GM20431 (cell line): ENCODE measurements around the gene PRMT7.

Experiments used
- in situ Hi-C: fragments of 300-500 bp; cut with MseI, MboI; formaldehyde crosslinking; loops from one replicate; pipeline ENCODE4 v1.15.0; 2020; ENCODE audit warnings: low sequenced_read_pairs; ENCODE audit not compliant: unreplicated experiment

PRMT7 gene

GRCh38 chr16:68299571-68300453 is 11.0 kb upstream of the PRMT7 start:
- in situ Hi-C loops = no loop called here

- in situ Hi-C loops = no loop called here
Measured at GRCh38 chr16:68300734-68301459, 9.9 kb upstream of the PRMT7 start.

GRCh38 chr16:68306633-68307032 is 4.2 kb upstream of the PRMT7 start:
- in situ Hi-C loops = no loop called here

GRCh38 chr16:68309799-68310198 is 1.0 kb upstream of the PRMT7 start:
- in situ Hi-C loops = no loop called here

- in situ Hi-C loops = no loop called here
Measured at GRCh38 chr16:68310437-68310773, 414 bp upstream of the PRMT7 start.

DNA sequence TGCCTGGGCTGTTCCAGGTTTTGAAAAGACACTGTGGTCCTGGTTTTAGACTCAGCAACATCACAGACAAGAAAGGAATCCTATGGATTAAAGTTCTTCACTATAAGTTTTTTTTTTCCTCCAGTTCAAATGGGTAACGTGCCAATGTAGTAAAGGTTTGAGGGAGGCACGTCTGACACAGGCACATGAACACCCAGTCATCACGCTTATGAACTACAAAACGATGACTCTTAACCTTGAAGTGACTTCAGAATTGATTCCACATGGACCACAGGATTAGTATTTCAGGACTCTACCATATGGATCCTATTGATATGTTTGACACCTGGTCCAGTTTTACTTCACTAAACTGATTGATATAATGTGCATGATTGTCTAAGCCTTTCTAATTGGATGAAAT is 2.3 kb downstream of the PRMT7 start:
- in situ Hi-C loops = no loop called here

DNA sequence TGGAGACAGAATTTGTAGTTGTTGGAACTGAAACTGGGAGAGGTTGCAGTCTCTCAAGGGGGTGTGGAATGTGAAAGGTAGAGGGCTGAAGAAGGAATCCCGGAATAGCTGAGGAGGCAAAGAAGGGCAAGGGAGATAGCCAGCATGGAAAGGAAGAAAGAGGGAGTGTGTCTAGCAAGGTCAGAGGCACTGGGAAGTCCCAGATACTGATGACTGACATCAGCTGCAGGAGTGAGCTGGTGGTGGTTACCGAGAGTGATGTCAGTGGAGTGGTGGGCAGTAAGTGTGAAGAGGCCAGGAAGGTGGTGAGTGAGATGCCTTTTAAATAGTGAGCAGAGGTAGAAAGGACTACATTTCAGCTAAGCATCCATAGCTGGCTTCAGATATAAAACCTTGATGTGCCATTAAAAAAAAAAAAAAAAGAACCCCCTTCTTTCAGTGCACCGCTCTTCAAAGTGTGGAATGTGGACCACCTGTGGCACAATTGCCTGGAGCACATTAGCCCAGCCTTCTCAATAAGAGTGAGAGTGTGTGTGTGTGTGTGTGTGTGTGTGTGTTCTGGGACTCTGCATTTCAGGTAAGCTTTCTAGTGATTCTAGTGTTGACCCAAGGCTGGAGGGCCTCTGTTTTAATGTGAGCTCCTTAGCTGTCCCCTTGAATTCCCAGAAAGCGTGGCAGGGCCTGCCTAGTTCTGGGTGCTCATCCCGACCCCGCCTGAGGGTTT is 8.5 kb downstream of the PRMT7 start:
- in situ Hi-C loops = no loop called here

DNA sequence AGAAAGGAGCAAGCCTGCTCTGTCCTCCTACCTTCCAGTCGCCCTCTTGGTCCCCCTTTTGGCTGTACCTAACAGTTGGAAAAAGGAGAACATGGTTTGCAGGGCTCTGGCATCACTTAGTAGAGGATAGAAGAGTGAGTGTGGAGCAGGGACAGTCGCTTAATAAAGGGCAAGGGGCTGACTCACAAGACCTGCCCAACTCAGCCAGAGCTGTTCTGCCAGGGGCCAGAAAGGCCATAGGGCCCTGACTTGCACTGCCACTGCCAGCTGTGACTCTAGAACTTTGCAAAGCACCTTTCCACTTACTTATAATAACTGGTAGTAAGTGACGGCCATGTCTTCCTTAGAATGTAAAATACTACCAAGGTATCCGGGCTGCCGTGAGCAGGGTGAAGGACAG is 13.5 kb downstream of the PRMT7 start:
- in situ Hi-C loops = loop anchor here (10.0 kb wide), 1 partner anchor 70 kb away; no protein-coding TSS in a partner anchor

DNA sequence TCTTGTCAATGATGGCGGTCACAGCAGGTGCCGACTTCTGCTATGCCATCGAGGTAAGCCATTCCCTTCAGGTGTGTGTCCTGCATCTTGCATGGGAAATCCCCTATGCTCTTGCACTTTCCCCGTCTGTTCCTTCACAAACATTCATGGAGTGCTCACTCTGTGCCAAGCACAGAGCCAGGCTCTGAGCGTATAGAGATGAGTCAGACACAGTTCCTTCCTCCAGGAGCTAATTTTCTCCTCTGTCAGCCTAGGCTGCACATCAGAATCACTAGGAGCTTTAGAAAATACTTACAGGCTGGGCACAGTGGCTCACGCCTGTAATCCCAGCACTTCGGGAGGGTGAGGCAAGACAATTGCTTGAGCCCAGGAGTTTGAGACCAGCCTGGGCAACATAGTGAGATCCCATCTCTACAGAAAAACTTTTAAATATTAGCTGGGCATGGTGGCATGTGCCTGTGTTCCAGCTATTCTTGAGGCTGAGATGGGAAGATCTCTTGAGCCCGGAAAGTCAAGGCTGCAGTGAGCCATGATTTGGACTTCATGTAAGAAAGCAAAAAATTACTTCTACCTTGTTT is 14.1 kb downstream of the PRMT7 start:
- in situ Hi-C loops = loop anchor here (10.0 kb wide), 1 partner anchor 70 kb away; no protein-coding TSS in a partner anchor

DNA sequence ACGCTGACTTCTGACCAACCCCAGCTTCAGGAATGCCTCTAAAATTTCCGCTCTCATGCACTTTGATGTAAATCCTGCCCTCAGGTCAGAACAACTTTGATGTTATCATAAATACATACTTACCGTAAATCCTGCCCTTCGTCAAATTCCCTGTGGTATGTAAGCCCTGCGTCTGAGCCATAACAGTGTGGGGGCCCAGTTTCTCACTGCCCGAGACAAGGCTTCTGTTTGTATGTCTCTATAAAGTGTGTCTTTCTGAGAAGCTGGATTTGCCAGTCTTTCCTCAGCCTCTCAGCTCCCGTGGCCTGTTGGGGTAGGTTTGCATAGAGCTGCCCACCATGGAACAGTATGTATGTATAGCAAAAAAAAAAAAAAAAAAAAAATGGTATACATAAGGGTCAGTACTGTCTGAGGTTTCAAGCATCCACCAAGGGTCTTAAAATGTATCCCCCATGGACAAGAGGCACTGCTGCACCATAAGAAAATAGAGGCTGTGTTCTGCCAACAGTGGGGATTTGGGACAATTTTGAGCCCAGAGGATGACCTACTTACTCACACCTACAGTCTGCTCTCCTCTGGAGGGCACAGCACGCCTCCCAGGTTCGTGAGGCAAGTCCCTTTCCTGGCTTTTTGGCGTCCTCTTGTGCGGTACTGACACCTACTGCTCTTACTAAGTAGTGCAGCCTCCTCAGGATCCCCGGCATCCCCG is 17.5 kb downstream of the PRMT7 start:
- in situ Hi-C loops = loop anchor here (10.0 kb wide), 1 partner anchor 74 kb away; no protein-coding TSS in a partner anchor

GRCh38 chr16:68328860-68329390 is 18.1 kb downstream of the PRMT7 start:
- in situ Hi-C loops = loop anchor here (10.0 kb wide), 1 partner anchor 74 kb away; no protein-coding TSS in a partner anchor

DNA sequence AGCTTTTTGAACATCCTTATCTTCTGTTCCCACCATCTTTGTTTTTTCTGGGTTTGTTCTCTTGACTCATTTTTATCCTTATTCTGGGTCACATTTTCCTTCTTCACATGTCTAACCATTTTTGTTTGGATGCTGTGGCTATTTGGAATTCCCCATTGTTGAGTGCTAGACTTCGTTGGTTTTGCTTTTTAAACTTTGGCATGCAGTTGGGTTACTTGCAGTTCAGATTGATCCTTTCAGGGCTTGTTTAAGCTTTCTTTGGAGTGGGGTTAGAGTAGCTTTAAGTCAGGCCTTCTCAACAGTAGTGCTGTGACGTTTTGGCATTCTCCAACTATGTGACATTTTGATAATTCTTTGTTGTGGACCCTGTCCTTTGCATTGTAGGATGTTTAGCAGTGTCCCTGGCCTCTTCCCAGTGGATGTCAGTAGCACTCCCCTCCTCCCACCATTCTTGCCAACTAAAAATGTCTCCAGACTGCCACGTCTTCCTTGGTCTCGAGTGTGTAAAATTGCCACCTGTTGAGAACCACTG is 21.1 kb downstream of the PRMT7 start:
- in situ Hi-C loops = no loop called here

DNA sequence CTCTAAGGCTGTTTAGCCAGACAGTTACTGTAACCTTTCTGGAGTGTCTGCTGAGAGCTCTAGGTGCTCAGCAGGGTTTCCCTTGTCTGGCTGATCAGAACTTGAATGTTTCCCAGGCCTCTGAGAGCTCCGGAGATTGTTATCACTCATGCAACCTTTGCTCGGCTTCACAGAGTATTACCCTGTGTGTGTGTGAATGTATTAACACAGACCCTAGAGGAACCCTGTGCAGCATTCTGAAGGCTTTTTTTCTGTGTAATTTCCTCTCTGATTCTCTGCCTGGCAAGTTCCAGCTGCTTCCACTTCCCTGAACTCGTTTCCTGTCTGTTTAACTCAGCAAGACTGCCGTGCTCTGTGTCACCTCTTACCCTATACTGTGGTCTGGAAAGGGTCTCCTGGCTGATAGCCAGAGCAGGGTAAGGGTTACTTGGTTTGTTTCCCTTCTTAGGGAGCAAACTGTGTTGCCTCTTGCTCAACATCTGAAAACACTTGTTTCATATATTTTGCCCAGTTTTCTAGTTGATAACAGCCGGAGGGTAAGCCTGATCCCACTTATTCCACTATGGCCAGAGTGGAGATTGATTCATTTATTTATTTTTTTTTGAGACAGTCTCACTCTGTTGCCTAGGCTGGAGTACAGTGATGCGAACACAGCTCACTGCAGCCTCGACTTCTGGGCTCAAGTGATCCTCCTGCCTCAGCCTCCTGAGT is 21.7 kb downstream of the PRMT7 start:
- in situ Hi-C loops = no loop called here

- in situ Hi-C loops = no loop called here
Measured at GRCh38 chr16:68335175-68335574, 24.4 kb downstream of the PRMT7 start.

GRCh38 chr16:68338326-68339119 is 27.7 kb downstream of the PRMT7 start:
- in situ Hi-C loops = no loop called here

DNA sequence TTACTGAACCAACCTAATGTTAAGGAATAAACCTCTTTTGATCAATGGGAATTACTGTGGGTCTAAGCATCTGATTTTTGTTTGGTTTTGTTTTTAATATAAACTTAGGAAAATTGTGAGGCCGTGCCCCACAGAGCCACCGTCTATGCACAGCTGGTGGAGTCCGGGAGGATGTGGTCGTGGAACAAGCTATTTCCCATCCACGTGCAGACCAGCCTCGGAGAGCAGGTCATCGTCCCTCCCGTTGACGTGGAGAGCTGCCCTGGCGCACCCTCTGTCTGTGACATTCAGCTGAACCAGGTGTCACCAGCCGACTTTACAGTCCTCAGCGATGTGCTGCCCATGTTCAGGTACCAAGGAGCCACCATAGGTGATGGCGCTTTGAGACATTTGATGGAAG is 28.4 kb downstream of the PRMT7 start:
- in situ Hi-C loops = no loop called here

DNA sequence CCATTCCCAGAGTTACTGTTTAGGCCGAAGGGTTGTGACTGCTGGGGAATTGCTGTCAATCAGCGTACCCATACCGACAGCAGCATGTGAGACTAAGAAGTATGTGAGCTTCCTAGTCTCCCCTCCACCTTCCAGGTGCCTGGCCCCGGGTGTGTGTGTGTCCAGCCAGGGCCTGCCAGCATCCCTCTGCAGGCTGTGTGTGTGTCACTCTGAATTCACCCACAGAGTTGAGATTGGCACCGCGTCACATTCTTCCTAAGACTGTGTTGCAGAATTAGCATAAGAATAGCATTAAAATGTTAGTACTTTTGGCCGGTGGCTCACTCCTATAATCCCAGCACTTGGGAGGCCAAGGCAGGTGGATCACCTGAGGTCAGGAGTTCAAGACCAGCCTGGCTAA is 31.8 kb downstream of the PRMT7 start:
- in situ Hi-C loops = no loop called here

- in situ Hi-C loops = no loop called here
Measured at GRCh38 chr16:68343137-68343536, 32.3 kb downstream of the PRMT7 start.
